B cell (primary cell): Measurements from ENCODE around the gene CRNN.

Source experiments
- CTCF ChIP-seq: fragments of 200-600 bp; IDR thresholded peaks from one replicate; pipeline ENCODE4 v1.8.0; 2022; ENCODE audit warnings: antibody characterized with exemption, mild to moderate bottlenecking
- EZH2 ChIP-seq: IDR thresholded peaks from 2 replicates; pipeline ENCODE4 v1.6.1; 2012; ENCODE audit warnings: borderline replicate concordance, low read depth, mild to moderate bottlenecking, moderate library complexity, low read length; ENCODE audit not compliant: insufficient read depth, poor library complexity, severe bottlenecking

GRCh38 chr1:152380932-152381331 is 33.1 kb downstream of the CRNN start:
- TF ChIP-seq CTCF (no peak), EZH2 (no peak)
